Esophagus (tissue), 2 donors: ENCODE results near the gene EMSY. TPM values are rescaled to one million over a fixed set of nuclear protein-coding genes. Genes with fewer than 3 reads are reported as not detected.

ENCODE experiments used
- H3K27ac ChIP-seq, 2 donors: one replicate each; pipeline ENCODE4 v1.5.1; 2013; ENCODE audit warnings: low read depth in 2 of 2, mild to moderate bottlenecking in 2 of 2, inconsistent platforms in 1 of 2, low read length in 1 of 2, moderate library complexity in 1 of 2
- H3K27me3 ChIP-seq, 2 donors: one replicate each; pipeline ENCODE4 v1.6.1; 2013; ENCODE audit warnings: low read length in 2 of 2, control low read depth in 1 of 2, mild to moderate bottlenecking in 1 of 2; ENCODE audit not compliant: insufficient read depth in 2 of 2, control insufficient read depth in 1 of 2
- H3K36me3 ChIP-seq, 2 donors: one replicate each; pipeline ENCODE4 v1.6.1; 2013; ENCODE audit warnings: low read length in 1 of 2; ENCODE audit not compliant: control insufficient read depth in 2 of 2, insufficient read depth in 2 of 2
- H3K4me1 ChIP-seq, 2 donors: one replicate each; pipeline ENCODE4 v1.6.1; 2013; ENCODE audit warnings: low read length in 1 of 2; ENCODE audit not compliant: control insufficient read depth in 2 of 2, insufficient read depth in 2 of 2
- H3K4me3 ChIP-seq, 2 donors: one replicate each; pipeline ENCODE4 v1.5.1; 2013; ENCODE audit warnings: low read length in 2 of 2, mild to moderate bottlenecking in 2 of 2, low read depth in 1 of 2, moderate library complexity in 1 of 2
- H3K9me3 ChIP-seq, 2 donors: one replicate each; pipeline ENCODE4 v1.6.1; 2013; ENCODE audit warnings: mild to moderate bottlenecking in 2 of 2, low read depth in 1 of 2, low read length in 1 of 2, moderate library complexity in 1 of 2; ENCODE audit not compliant: control insufficient read depth in 2 of 2, insufficient read depth in 1 of 2
- WGBS, 2 donors: extraction: QIAGEN DNeasy Blood & Tissue Kit; methylation state at CpG; one replicate each; pipeline ENCODE4 v1.1.7; 2013; 5-methylcytosine and 5-hydroxymethylcytosine counted together
- polyA plus RNA-seq, 2 donors: library from polyadenylated mRNA; stranded (reverse); fragments of 200-250 nt; gene quantifications; one replicate each; pipeline ENCODE4 v1.2.3, GENCODE V29; 2013
- donor health status: healthy with polysubstance abuse.
- donor health status: Bipolar disorder and iron deficiency.

The EMSY gene
- polyA plus RNA-seq, 2 donors = 4.4 to 4.6 TPM

GRCh38 chr11:76469141-76469540 lies 24.3 kb downstream of the EMSY start:
- no peaks in the 10 kb centered on the region for H3K9me3 ChIP-seq
- no peak overlapping the region for H3K27ac ChIP-seq
- H3K4me1 ChIP-seq = no peaks in the 10 kb centered on the region
- H3K27me3 ChIP-seq = no peaks in the 10 kb centered on the region
- H3K4me3 ChIP-seq = no peak overlapping the region
- H3K36me3 ChIP-seq = peaks cover 0 to 2% of the 10 kb centered on the region in 2 donors

- Histone ChIP-seq H3K36me3 (peaks cover 0 to 2% of the 10 kb centered on the region in 2 donors), H3K4me3 (no peak overlapping the region), H3K27ac (no peak overlapping the region), H3K27me3 (no peaks in the 10 kb centered on the region), H3K4me1 (no peaks in the 10 kb centered on the region), H3K9me3 (no peaks in the 10 kb centered on the region)
These were observed 26.6 kb downstream of the EMSY start for GRCh38 chr11:76471382-76471781.

- H3K4me1 ChIP-seq = no peaks in the 10 kb centered on the region
- 97 to 98% methylated on average over 3 of the region's 3 CpGs for WGBS, 2 donors
- H3K9me3 ChIP-seq = no peaks in the 10 kb centered on the region
- no peak overlapping the region for H3K27ac ChIP-seq
- no peaks in the 10 kb centered on the region for H3K27me3 ChIP-seq
- H3K36me3 ChIP-seq = peaks cover 4 to 5% of the 10 kb centered on the region in 2 donors
- H3K4me3 ChIP-seq = no peak overlapping the region
These were observed 35.4 kb downstream of the EMSY start for GRCh38 chr11:76480241-76480640.

- Histone ChIP-seq H3K9me3 (no peaks in the 10 kb centered on the region), H3K36me3 (peaks cover 0 to 12% of the 10 kb centered on the region in 2 donors), H3K27ac (no peak overlapping the region), H3K27me3 (no peaks in the 10 kb centered on the region), H3K4me3 (no peak overlapping the region), H3K4me1 (no peaks in the 10 kb centered on the region)
- WGBS, 2 donors = 91 to 92% methylated on average over 5 of the region's 5 CpGs
These were observed 46.8 kb downstream of the EMSY start for GRCh38 chr11:76491644-76492043.

- 93 to 95% methylated on average over 12 of the region's 12 CpGs for WGBS, 2 donors
- Histone ChIP-seq H3K27me3 (no peaks in the 10 kb centered on the region), H3K9me3 (no peaks in the 10 kb centered on the region), H3K36me3 (peaks cover 0 to 12% of the 10 kb centered on the region in 2 donors), H3K4me1 (no peaks in the 10 kb centered on the region), H3K4me3 (no peak overlapping the region), H3K27ac (no peak overlapping the region)
These were observed 48.2 kb downstream of the EMSY start for GRCh38 chr11:76493040-76493439.

- H3K27me3 ChIP-seq = no peaks in the 10 kb centered on the region
- no peaks in the 10 kb centered on the region for H3K9me3 ChIP-seq
- H3K27ac ChIP-seq = no peak overlapping the region
- peaks cover 0 to 12% of the 10 kb centered on the region in 2 donors for H3K36me3 ChIP-seq
- H3K4me3 ChIP-seq = no peak overlapping the region
- WGBS, 2 donors = 91 to 95% methylated on average over 25 of the region's 25 CpGs
- no peaks in the 10 kb centered on the region for H3K4me1 ChIP-seq
These were observed 49.1 kb downstream of the EMSY start for GRCh38 chr11:76493626-76494539.

GRCh38 chr11:76495019-76495418 lies 50.2 kb downstream of the EMSY start:
- H3K36me3 ChIP-seq = peaks cover 0 to 12% of the 10 kb centered on the region in 2 donors
- WGBS, 2 donors = 93 to 96% methylated on average over 3 of the region's 3 CpGs

GRCh38 chr11:76496174-76496573 lies 51.4 kb downstream of the EMSY start:
- Histone ChIP-seq H3K36me3 (peaks cover 0 to 12% of the 10 kb centered on the region in 2 donors), H3K4me3 (no peak overlapping the region), H3K4me1 (no peaks in the 10 kb centered on the region), H3K9me3 (no peaks in the 10 kb centered on the region), H3K27ac (no peak overlapping the region), H3K27me3 (no peaks in the 10 kb centered on the region)
- 94 to 98% methylated on average over 1 of the region's 1 CpG for WGBS, 2 donors

More at GRCh38 chr11:76495019-76495418, 50.2 kb downstream of the EMSY start:
- no peak overlapping the region for H3K27ac ChIP-seq
- H3K4me3 ChIP-seq = no peak overlapping the region
- H3K9me3 ChIP-seq = no peaks in the 10 kb centered on the region
- no peaks in the 10 kb centered on the region for H3K27me3 ChIP-seq
- H3K4me1 ChIP-seq = no peaks in the 10 kb centered on the region

- no peaks in the 10 kb centered on the region for H3K36me3 ChIP-seq
- H3K4me3 ChIP-seq = no peak overlapping the region
- H3K27ac ChIP-seq = no peak overlapping the region
- H3K9me3 ChIP-seq = no peaks in the 10 kb centered on the region
- H3K27me3 ChIP-seq = no peaks in the 10 kb centered on the region
- no peaks in the 10 kb centered on the region for H3K4me1 ChIP-seq
- 98% methylated on average over 5 of the region's 5 CpGs for WGBS, 2 donors
These were observed 56.8 kb downstream of the EMSY start for GRCh38 chr11:76501526-76502202.
